ENCODE data around the gene DPYSL4. TPM values are rescaled to one million over a fixed set of nuclear protein-coding genes. Genes with fewer than 3 reads are reported as not detected.

The DPYSL4 gene
- total and polyA plus RNA-seq, 3 donors from 2014 or later = 11.7 to 21.0 (median 13.9) TPM

DNA sequence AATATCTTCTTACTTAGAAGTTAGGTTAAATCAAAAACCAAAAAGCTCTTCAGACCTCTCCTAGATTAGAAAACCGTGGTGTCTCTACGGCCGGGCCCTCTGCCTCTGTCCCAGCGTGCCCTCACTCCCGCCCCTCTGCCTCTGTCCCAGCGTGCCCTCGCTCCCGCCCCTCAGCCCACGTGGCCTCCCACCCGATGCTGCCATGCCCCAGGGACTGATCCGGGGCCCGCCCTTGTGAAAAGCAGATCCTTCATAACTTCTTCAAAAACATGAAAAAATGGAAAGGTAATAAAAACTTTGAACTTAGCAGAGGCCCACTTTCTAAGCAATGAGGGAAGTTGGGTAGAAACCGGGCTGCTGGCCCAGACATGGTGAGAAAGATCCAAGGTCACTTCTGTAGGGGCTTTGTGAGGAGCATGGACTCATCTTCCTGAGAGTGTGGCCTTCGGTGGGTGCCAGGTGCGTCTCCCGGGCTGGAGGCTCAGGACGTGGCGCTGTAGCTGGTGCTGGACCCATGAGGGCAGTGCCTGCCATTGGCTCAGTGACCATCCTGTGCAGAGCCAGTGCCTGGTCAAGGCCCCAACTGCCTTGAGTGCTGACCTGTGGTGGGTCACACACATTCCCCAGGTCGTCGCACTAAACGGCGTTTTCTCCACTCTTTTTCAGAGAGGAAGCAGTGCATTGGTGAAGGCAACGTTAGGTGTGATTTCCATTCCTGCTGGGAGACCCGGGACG lies 4.9 kb upstream of the DPYSL4 start:
- DNase-seq = no peak
- intact Hi-C loops (cut with DNase I; ENCODE audit: low total_unique reads) = no loop called here
- WGBS, 2 donors = 85 to 89% methylated on average over 23 to 25 of the region's 25 CpGs
- TF ChIP-seq POLR2A (IDR thresholded peaks at IDR 0.05) = no peak
- TF ChIP-seq, protein P1, sequence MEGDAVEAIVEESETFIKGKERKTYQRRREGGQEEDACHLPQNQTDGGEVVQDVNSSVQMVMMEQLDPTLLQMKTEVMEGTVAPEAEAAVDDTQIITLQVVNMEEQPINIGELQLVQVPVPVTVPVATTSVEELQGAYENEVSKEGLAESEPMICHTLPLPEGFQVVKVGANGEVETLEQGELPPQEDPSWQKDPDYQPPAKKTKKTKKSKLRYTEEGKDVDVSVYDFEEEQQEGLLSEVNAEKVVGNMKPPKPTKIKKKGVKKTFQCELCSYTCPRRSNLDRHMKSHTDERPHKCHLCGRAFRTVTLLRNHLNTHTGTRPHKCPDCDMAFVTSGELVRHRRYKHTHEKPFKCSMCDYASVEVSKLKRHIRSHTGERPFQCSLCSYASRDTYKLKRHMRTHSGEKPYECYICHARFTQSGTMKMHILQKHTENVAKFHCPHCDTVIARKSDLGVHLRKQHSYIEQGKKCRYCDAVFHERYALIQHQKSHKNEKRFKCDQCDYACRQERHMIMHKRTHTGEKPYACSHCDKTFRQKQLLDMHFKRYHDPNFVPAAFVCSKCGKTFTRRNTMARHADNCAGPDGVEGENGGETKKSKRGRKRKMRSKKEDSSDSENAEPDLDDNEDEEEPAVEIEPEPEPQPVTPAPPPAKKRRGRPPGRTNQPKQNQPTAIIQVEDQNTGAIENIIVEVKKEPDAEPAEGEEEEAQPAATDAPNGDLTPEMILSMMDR (IDR thresholded peaks at IDR 0.05) = no peak
- no peaks in the 10 kb centered on the region for H3K36me3 ChIP-seq (ENCODE audit: low read depth, missing control alignments)
- H3K9me3 ChIP-seq = no peaks in the 10 kb centered on the region
- H3K4me1 ChIP-seq = peaks cover 5% of the 10 kb centered on the region
- H3K27me3 ChIP-seq = no peaks in the 10 kb centered on the region
- no peak overlapping the region for H3K4me3 ChIP-seq
- no peak overlapping the region for H3K27ac ChIP-seq

GRCh38 chr10:132182591-132182990 lies 4.2 kb upstream of the DPYSL4 start:
- Histone ChIP-seq H3K36me3 (ENCODE audit: low read depth, missing control alignments) (no peaks in the 10 kb centered on the region), H3K4me1 (peaks cover 7% of the 10 kb centered on the region), H3K9me3 (no peaks in the 10 kb centered on the region), H3K27ac (no peak overlapping the region), H3K27me3 (no peaks in the 10 kb centered on the region), H3K4me3 (no peak overlapping the region)
- WGBS, 2 donors = 91 to 93% methylated on average over 7 of the region's 7 CpGs
- TF ChIP-seq, protein P1 (IDR thresholded peaks at IDR 0.05) = no peak
- no peak for TF ChIP-seq POLR2A (IDR thresholded peaks at IDR 0.05)
- intact Hi-C loops (cut with DNase I; ENCODE audit: low total_unique reads) = no loop called here
- no peak for DNase-seq

DNA sequence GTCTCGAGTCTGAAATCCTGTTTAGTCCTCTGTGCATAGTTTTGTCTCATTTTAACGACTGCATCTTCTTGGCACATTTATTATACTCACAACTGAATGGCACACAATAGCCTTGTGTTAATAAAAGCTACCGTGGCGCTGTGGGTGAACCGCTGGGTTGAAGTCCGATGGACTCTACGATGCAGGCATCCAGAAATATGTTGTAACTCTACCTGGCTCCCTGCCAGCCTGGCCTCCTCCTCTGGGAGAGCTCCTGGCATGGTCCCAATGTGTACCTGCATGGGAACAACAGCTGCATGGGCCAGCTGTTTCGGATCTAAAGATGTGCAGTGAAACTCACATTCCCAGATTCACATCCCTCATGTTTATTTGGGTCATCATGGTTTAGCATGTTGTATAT lies 3.7 kb upstream of the DPYSL4 start:
- TF ChIP-seq POLR2A (IDR thresholded peaks at IDR 0.05) = no peak
- TF ChIP-seq, protein P1 (IDR thresholded peaks at IDR 0.05) = no peak
- Histone ChIP-seq H3K27me3 (no peaks in the 10 kb centered on the region), H3K36me3 (ENCODE audit: low read depth, missing control alignments) (no peaks in the 10 kb centered on the region), H3K27ac (no peak overlapping the region), H3K4me3 (no peak overlapping the region), H3K4me1 (peaks cover 12% of the 10 kb centered on the region), H3K9me3 (no peaks in the 10 kb centered on the region)
- 82 to 83% methylated on average over 8 of the region's 8 CpGs for WGBS, 2 donors
- DNase-seq = no peak
- intact Hi-C loops (cut with DNase I; ENCODE audit: low total_unique reads) = no loop called here

DNA sequence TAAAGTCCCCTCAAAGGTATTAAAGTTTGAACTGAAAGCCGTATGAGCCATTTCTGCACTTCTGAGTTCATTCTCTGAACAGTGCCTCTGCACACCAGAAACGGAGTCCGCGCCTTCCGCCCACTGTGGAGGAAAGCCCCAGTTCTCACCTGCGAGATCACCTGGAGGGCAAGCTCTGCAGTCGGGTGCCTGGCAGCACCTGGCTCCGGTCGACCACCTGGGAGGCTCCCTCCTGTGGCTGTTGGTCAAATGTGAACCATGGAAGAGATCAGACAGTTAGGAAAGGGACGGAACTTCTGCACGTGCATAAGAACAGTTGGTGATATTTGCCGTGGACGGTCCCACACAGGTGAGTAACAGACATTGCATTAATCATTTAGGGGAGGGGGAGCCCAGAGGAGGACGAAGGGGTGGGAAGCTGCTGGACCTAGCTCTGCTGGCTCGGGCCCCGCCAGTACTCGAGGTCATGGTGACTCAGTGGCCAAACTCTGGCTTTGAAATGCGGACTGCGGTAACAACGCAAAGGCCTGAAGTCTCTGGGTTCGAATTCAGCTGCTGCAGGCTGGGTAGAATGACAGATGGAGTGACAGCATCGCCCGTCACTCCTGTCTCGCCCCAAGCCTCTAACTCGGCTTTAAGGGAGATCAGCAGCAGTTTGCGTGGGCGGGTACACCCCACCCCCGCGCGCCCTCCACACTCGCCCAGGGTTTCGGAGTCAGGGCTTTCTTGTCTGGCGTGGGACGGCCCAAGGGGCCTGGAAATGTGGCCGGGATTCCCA lies 1.7 kb upstream of the DPYSL4 start:
- H3K36me3 ChIP-seq (ENCODE audit: low read depth, missing control alignments) = no peaks in the 10 kb centered on the region
- H3K27ac ChIP-seq = no peak overlapping the region
- H3K4me3 ChIP-seq = peak overlapping the region in 1 of 2 donors; percentile 53
- H3K4me1 ChIP-seq = peaks cover 14% of the 10 kb centered on the region
- no peak for DNase-seq
- intact Hi-C loops (cut with DNase I; ENCODE audit: low total_unique reads) = no loop called here
- no peaks in the 10 kb centered on the region for H3K27me3 ChIP-seq
- 45 to 56% methylated on average over 20 to 35 of the region's 35 CpGs for WGBS, 2 donors
- TF ChIP-seq, protein P1 (IDR thresholded peaks at IDR 0.05) = no peak
- no peak for TF ChIP-seq POLR2A (IDR thresholded peaks at IDR 0.05)
- H3K9me3 ChIP-seq = no peaks in the 10 kb centered on the region

All from testis (tissue), 3 donors.